Stimulated activated CD8-positive, alpha-beta memory T cell treated with anti-CD3 and anti-CD28 coated beads, Interleukin-15, amount 100 ng/mL, for 1 hour (primary cell): Measurements from ENCODE around the gene DTX1.
"Not testable (repeated sequence)": the region's sequence is repeated elsewhere in the genome, so short reads cannot be mapped to it uniquely, and the experiment has no call there.

Source experiments
- DNase-seq: peaks from one replicate; pipeline ENCODE4 v3.0.0-alpha.2; 2020; ENCODE audit warnings: low read depth

The DTX1 gene

GRCh38 chr12:113137861-113138783 lies 81.6 kb downstream of the DTX1 start:
- no peak for DNase-seq

- DNase-seq: no peak
These were observed 82.3 kb downstream of the DTX1 start for GRCh38 chr12:113138826-113139225.

GRCh38 chr12:113140706-113141105 lies 84.2 kb downstream of the DTX1 start:
- DNase-seq: no peak

- not testable (repeated sequence) for DNase-seq
These were observed 85.2 kb downstream of the DTX1 start for GRCh38 chr12:113141716-113142115.

- no peak for DNase-seq
These were observed 85.8 kb downstream of the DTX1 start for GRCh38 chr12:113142173-113142885.

GRCh38 chr12:113142886-113143332 lies 86.4 kb downstream of the DTX1 start:
- DNase-seq: no peak

GRCh38 chr12:113143959-113144358 lies 87.4 kb downstream of the DTX1 start:
- DNase-seq: no peak

GRCh38 chr12:113144806-113145205 lies 88.3 kb downstream of the DTX1 start:
- no peak for DNase-seq

GRCh38 chr12:113145720-113146551 lies 89.4 kb downstream of the DTX1 start:
- DNase-seq: no peak

GRCh38 chr12:113146999-113147398 lies 90.5 kb downstream of the DTX1 start:
- DNase-seq: no peak
